ENCODE measurements around the gene EMX1. TPM values are rescaled to one million over a fixed set of nuclear protein-coding genes. Genes with fewer than 3 reads are reported as not detected.

Gene EMX1
- total and polyA plus RNA-seq, 7 donors = 0.60 to 1.4 (median 0.71) TPM; not detected in 4

- no peak for DNase-seq
- Histone ChIP-seq H3K9me3 (no peaks in the 10 kb centered on the region), H3K4me3 (no peak overlapping the region), H3K27me3 (no peaks in the 10 kb centered on the region), H3K27ac (no peak overlapping the region), H3K4me1 (no peaks in the 10 kb centered on the region), H3K36me3 (peaks cover 0 to 11% (median 0%) of the 10 kb centered on the region in 4 donors)
- no peak for TF ChIP-seq POLR2A (IDR thresholded peaks at IDR 0.05)
- no peak for TF ChIP-seq CTCF (IDR thresholded peaks at IDR 0.05)
- no peak for TF ChIP-seq POLR2AphosphoS5 (IDR thresholded peaks at IDR 0.05)
- TF ChIP-seq EP300 (IDR thresholded peaks at IDR 0.05) = no peak
- WGBS, 2 donors = 49 to 73% methylated on average over 3 of the region's 3 CpGs
- intact Hi-C loops (cut with DNase I) = no loop called here
Measured at GRCh38 chr2:72979896-72980295, 62.6 kb downstream of the EMX1 start.

GRCh38 chr2:72980535-72981217 is 63.4 kb downstream of the EMX1 start:
- TF ChIP-seq POLR2A (IDR thresholded peaks at IDR 0.05) (no peak), EP300 (IDR thresholded peaks at IDR 0.05) (no peak), CTCF (IDR thresholded peaks at IDR 0.05) (no peak), POLR2AphosphoS5 (IDR thresholded peaks at IDR 0.05) (no peak)
- no peaks in the 10 kb centered on the region for H3K9me3 ChIP-seq
- WGBS, 2 donors = 95 to 97% methylated on average over 11 of the region's 11 CpGs
- H3K27me3 ChIP-seq = no peaks in the 10 kb centered on the region
- intact Hi-C loops (cut with DNase I) = no loop called here
- H3K4me3 ChIP-seq = no peak overlapping the region
- H3K27ac ChIP-seq = no peak overlapping the region
- no peak for DNase-seq
- no peaks in the 10 kb centered on the region for H3K4me1 ChIP-seq
- peaks cover 0 to 5% (median 0%) of the 10 kb centered on the region in 4 donors for H3K36me3 ChIP-seq

GRCh38 chr2:72981536-72981935 is 64.2 kb downstream of the EMX1 start:
- Histone ChIP-seq H3K27ac (no peak overlapping the region), H3K4me1 (no peaks in the 10 kb centered on the region), H3K4me3 (no peak overlapping the region), H3K9me3 (no peaks in the 10 kb centered on the region), H3K36me3 (peaks cover 0 to 5% (median 0%) of the 10 kb centered on the region in 4 donors), H3K27me3 (no peaks in the 10 kb centered on the region)
- intact Hi-C loops (cut with DNase I) = no loop called here
- WGBS, 2 donors = 24 to 79% methylated on average over 5 of the region's 5 CpGs
- DNase-seq = no peak
- TF ChIP-seq CTCF (IDR thresholded peaks at IDR 0.05) (no peak), POLR2AphosphoS5 (IDR thresholded peaks at IDR 0.05) (no peak), POLR2A (IDR thresholded peaks at IDR 0.05) (no peak), EP300 (IDR thresholded peaks at IDR 0.05) (no peak)

GRCh38 chr2:72982219-72982618 is 64.9 kb downstream of the EMX1 start:
- no peak overlapping the region for H3K27ac ChIP-seq
- H3K4me1 ChIP-seq = no peaks in the 10 kb centered on the region
- 88 to 90% methylated on average over 2 of the region's 2 CpGs for WGBS, 2 donors
- intact Hi-C loops (cut with DNase I) = no loop called here
- H3K9me3 ChIP-seq = no peaks in the 10 kb centered on the region
- no peak for DNase-seq
- peaks cover 0 to 6% (median 0%) of the 10 kb centered on the region in 4 donors for H3K36me3 ChIP-seq
- H3K27me3 ChIP-seq = no peaks in the 10 kb centered on the region
- TF ChIP-seq POLR2AphosphoS5 (IDR thresholded peaks at IDR 0.05) = no peak
- no peak for TF ChIP-seq CTCF (IDR thresholded peaks at IDR 0.05)
- TF ChIP-seq POLR2A (IDR thresholded peaks at IDR 0.05) = no peak
- no peak for TF ChIP-seq EP300 (IDR thresholded peaks at IDR 0.05)
- no peak overlapping the region for H3K4me3 ChIP-seq
